ENCODE results near the gene PRTN3.
"Not testable (repeated sequence)": the region's sequence is repeated elsewhere in the genome, so short reads cannot be mapped to it uniquely, and the experiment has no call there.

PRTN3 gene

GRCh38 chr19:816500-816857 is 24.3 kb upstream of the PRTN3 start:
- no peak for DNase-seq

GRCh38 chr19:820212-820611 is 20.6 kb upstream of the PRTN3 start:
- DNase-seq: not testable (repeated sequence)

- DNase-seq: no peak
Observed at GRCh38 chr19:821231-821824, 19.5 kb upstream of the PRTN3 start.

- DNase-seq: no peak
Observed at GRCh38 chr19:821825-822503, 18.8 kb upstream of the PRTN3 start, which contains the start of gene PLPPR3. PLPPR3 (minus strand) TSS chr19:821955; CDS start chr19:821559, 396 bp downstream.

GRCh38 chr19:823565-824121 is 17.2 kb upstream of the PRTN3 start:
- no peak for DNase-seq

- DNase-seq: no peak
Observed at GRCh38 chr19:824885-825284, 15.9 kb upstream of the PRTN3 start.

- DNase-seq: no peak
Observed at GRCh38 chr19:825897-826644, 14.7 kb upstream of the PRTN3 start.

GRCh38 chr19:827314-827709 is 13.5 kb upstream of the PRTN3 start:
- DNase-seq: no peak

GRCh38 chr19:827710-828321 is 13.0 kb upstream of the PRTN3 start, which contains the start of gene AZU1:
AZU1 (plus strand) TSS chr19:827837; CDS start chr19:827847, 10 bp downstream.
- DNase-seq: no peak

GRCh38 chr19:829129-829758 is 11.6 kb upstream of the PRTN3 start:
- no peak for DNase-seq

- DNase-seq: no peak
Observed at GRCh38 chr19:831407-832369, 9.1 kb upstream of the PRTN3 start.

GRCh38 chr19:834216-834615 is 6.6 kb upstream of the PRTN3 start:
- no peak for DNase-seq

GRCh38 chr19:835210-835810 is 5.5 kb upstream of the PRTN3 start:
- no peak for DNase-seq

GRCh38 chr19:842802-843179 is 2.0 kb downstream of the PRTN3 start:
- not testable (repeated sequence) for DNase-seq

GRCh38 chr19:843180-843835 is 2.5 kb downstream of the PRTN3 start:
- DNase-seq: no peak

- DNase-seq: no peak
Observed at GRCh38 chr19:843836-844545, 3.2 kb downstream of the PRTN3 start.

- no peak for DNase-seq
Observed at GRCh38 chr19:844546-844971, 3.8 kb downstream of the PRTN3 start.

- DNase-seq: no peak
Observed at GRCh38 chr19:845707-846521, 5.1 kb downstream of the PRTN3 start.

- no peak for DNase-seq
Observed at GRCh38 chr19:848386-848921, 7.7 kb downstream of the PRTN3 start.
